GM21619 (cell line): ENCODE measurements around the gene PPP2R3B.
"Not testable (repeated sequence)": the region's sequence is repeated elsewhere in the genome, so short reads cannot be mapped to it uniquely, and the experiment has no call there.

Experiments
- ATAC-seq: cut with Tn5 transposase; IDR thresholded peaks from one replicate; pipeline ENCODE4 v1.9.1; 2021; ENCODE audit not compliant: unreplicated experiment

The PPP2R3B gene

DNA sequence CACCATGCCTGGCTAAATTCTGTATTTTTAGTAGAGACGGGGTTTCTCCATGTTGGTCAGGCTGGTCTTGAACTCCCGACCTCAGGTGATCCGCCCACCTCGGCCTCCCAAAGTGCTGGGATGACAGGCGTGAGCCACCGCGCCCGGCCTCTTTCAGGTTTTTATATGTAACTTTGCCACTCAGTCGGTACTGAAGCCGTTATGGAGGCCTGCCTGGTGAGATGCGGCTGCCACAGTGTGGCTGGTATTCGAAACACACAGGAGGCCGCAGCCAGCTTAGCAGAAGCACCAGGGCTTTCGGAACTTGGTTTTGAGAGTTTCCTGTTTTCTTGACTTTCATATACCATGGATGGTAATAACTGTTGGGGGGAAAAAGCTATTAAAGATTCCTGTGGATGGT is 62.0 kb downstream of the PPP2R3B start:
- ATAC-seq = not testable (repeated sequence)

DNA sequence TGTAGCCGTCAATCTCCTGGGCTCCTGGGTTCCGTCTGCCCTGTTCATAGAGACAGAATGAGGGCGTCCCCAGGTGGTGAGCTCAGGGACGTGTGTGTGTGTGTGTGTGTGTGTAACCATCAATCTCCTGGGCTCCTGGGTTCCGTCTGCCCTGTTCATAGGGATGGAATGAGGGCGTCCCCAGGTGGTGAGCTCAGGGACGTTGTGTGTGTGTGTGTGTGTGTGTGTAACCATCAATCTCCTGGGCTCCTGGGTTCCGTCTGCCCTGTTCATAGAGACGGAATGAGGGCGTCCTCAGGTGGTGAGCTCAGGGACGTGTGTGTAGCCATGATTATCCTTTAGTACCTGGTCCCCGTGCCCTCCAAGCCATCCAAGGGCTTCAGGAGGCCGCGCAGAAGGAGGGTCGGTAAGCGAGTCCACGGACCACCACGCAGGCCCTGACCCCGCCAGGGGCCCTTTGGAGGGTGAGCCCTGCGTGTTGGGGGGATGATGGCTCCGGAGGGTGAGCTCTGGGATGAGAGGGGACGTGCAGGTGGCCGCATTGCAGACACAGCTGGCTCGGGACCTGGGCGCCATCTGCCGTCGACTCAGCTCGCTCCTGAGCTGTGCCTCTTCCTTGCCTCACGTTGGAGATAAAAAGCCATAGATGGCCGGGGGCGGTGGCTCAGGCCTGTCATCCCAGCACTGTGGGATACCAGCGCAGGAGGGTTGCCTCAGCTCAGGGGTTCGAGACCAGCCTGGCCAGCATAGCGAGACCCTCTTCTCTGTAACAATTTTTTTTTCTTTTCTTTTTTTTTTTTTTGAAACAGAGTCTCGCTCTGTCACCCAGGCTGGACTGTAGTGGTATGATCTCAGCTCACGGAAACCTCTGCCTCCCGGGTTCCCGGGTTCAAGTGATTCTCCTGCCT is 62.7 kb downstream of the PPP2R3B start:
- no peak for ATAC-seq

DNA sequence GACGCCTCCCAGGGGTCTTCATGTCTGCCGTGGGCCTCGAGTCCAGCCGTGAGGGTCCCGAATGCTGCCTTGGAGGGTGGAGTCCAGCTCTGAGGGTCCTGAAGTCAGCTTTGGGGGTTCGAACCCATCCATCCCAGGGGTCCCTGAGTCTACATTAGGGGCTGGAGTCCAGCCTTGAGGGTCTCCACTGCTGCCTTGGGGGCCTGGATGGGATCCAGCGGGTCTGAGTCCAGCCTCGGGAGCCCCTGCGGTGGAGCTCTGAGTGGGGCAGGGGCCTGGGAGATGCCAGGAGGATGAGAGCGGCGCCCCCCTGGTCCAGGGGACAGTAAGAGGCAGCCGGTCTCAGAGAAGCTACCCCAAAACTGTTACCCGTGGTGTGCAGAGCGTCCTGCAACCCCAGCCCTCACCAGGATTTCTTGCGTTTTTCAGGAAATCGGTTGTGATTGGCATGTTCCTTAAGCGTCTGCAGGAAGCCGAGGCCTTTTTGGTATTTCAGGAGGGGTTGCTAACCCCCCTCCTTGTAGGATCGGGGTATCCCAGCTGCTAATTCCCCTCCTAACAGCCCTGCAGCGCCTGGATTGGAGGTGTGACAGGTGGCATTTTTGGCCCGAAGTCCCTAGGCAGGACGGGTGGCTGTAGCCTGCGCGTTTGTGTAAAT is 66.5 kb downstream of the PPP2R3B start:
- ATAC-seq = no peak

DNA sequence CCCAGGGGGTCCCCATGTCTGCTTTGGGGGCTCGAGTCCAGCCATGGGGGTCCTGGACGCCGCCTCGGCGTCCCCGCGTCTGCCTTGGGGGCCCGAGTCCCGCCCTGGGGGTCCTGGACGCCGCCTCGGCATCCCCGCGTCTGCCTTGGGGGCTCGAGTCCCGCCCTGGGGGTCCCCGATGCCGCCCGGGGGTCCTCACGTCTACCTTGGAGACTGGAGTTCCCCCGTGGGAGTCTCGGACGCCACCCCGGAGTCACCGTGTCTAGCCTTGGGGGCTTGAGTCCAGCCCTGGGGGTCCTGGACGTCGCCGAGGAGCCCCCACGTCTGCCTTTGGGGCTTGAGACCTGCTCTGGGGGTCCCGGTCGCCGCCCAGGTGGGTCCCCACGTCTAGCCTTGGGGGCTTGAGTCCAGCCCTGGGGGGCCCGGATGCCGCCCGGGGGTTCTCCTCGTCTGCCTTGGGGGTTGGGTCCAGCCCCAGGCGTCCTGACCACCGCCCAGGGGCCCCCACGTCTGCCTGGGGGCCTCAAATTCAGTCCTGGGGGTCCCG is 67.1 kb downstream of the PPP2R3B start:
- no peak for ATAC-seq

DNA sequence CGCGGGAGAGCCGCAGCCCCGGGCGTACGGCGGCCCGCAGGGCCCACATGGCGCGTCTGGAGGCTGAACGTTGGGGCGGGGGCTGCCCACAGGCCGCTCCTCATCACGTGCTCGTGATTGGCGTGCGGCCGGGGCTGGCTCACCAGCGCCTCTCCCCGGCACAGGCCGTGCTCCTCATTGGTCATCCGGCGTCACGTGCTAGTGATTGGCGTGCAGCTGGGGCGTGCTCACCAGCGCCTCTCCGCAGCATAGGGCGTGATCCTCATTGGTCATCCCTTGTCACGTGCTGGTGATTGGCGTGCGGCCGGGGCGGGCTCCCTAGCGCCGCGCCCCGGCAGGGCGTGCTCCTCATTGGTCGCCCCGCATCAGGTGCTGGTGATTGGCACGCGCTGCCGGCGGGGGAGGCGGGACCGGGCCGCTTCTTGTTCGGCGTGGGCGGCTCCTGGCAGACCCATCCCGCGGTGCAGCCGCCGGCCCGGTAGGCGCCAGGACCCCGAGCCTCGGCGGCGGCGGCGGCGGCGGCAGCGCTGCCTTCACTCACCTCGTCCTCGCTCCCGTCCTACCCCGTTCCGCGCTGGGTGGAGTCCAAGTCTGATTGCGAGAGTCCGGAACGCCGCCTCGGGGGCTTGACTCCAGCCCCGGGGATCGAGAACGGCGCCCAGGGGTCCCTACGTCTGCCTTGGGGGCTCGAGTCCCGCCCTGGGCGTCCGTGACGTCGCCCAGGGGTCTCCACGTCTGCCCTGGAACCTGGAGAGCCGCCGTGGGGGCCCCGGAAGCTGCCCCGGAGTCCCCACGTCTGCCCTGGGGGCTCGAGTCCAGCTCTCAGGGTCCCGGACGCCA is 67.7 kb downstream of the PPP2R3B start, which contains the start of gene GTPBP6:
TSS of gene GTPBP6 (minus strand) at position 58 of the 840 bp plus-strand sequence. CDS start at position 49, 9 bp downstream.
- ATAC-seq = peak; percentile 77

DNA sequence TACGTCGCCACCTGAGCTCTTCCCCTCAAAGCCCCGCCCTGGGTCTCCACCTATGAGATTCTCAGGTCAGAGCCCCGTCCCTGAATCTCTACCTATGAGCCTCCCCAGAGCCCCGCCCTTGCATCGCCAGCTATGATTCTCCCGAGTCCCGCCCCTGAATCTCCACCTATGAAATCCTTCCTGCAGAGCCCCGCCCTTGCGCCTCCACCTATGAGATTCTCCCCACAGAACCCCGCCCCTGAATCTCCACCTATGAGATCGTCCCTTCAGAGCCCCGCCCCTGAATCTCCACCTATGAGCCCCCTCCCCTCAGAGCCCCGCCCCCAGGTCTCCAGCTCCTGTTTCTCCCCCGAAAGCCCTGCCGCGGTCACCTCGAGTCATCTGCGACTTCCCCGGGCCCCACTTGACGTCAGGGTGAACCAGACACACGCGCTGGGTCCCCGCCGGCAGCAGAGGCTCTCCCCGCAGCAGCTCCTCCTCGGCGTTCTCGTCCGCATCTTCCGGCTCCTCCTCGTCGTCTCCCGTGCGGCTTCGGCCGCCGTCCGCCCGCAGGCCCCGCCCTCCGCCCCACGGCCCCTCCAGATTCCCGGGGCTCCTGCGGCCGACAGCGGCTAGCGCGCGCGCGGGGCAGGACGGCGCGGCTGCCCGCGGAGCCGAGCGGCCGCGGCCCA is 68.5 kb downstream of the PPP2R3B start:
- ATAC-seq = peak; percentile 55

DNA sequence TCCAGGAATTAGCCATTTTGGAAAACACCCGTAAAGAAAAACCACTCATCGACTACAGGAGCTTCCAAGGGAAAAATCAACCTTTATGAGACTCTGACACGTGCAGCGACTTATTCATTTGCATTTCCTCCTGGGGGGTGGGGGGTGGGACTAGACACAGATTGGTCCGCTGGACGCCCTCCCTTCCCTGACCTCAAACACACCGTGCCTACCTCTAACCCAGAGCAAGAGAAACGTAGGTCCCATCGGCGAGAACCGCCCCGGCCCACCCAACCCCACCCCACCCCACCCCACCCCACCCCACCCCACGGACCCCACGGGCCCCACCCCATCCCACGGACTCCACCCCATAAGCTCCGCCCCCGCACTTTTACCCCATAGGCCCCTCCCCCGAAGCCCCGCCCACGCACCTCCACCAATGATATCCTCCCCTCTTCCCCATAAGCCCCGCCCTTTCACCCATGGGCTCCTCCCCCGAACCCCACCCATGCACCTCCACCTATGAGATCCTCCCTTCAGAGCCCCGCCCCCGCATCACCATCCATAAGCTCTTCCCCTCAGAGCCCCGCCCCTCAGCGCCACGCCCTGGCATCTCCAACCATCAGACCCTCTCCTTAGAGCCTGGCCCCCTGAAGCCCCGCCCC is 69.2 kb downstream of the PPP2R3B start:
- no peak for ATAC-seq

DNA sequence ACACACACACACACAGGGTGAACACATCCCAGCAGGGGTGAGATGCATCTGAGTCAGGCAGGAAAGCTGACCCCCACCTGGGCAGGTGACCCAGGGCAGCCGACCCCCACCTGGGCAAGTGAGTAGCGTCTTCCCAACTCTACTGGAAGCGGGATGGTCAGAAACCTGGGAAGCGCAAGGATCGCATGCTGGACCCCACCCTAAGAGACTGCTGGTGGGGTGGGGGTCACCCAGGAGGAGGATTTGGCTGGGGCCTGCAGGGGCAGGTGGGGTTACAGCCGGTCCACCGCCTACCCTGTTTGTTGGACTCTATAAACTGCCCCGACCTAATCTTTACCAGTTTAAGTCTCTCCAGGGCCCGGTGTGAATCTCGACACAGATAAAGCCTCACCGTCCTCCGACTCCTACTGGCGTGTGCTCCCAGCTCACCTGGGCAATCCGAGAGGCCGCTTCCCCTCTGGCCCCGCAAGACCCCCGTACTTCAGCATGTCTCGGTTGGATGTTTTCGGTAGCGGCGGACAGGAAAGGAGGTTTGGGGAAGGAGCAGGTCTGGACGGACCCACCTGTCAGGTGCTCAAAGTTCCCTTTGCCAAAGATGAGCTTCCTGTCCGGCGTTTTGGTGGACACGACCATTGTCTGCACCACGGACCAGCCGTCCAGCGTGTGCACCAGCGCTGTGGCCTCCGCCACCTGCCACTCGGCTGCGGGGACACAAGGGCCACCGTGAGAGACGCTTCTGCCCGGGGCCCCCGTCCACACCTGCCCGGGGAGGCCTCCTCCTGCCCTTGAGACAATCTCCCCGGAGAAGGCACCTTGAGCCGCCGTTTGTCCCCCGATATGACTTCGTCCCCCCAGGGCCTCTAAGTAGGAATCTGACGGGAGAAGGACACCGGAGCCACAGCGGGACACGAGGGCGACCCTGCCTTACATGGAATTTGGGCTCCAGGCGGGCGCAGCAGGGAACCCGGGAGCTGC is 70.1 kb downstream of the PPP2R3B start:
- ATAC-seq = no peak

DNA sequence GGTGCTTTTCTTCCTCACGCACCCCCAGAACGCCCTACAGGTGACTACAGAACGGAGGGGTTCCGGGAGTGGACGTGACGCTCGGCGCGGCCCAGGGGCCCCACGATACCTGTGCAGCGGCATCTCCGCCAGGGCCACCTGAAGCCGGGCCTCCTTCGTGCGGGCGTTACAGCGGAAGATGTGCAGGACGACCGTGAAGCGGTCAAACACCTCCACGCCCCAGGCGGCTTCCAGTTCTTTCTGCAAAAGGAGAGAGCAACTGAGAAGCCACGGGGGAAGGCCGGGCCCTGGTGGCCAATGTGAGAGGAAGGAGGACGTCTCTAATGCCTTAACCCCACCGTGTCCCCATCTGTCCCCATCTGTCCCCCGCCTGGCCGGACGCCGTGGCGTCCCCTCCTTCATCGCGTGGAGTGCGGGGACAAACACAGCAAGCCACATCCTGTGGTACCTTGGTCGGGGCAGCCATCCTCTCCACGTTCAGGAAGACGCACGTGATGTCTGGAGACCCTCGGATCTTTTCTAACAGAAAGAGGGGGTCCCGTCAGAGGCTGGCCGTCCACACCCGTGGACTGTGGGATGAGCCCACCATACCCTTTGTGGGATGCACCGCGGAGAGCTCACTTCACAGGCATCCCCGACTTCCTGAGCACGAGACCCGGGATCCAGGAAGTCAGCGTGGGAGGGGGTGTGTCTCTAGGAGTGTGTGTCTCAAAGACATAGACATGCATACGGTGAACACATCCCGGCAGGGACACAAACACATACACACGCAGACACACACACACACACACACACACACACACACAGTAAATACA is 71.7 kb downstream of the PPP2R3B start:
- no peak for ATAC-seq

DNA sequence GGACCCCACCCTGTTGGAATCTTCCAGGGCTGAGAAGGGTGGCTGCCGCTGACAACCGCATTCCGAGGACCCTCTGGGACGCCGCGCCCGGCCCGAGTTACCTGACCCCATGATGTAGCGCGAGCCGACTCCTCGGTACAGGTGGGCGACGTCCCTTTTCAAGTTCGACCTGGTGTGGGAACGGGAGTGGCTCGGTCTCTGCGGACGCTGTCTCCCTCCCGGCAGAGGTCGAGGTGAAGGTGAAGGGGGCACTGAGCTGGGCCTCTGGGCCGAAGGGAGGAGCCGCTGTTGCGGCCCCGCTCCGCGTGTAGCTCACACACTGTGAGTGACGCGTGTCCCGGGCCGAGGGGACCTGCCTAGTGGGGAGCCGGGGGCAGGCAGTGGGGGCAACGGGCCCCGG is 72.7 kb downstream of the PPP2R3B start:
- ATAC-seq = no peak

DNA sequence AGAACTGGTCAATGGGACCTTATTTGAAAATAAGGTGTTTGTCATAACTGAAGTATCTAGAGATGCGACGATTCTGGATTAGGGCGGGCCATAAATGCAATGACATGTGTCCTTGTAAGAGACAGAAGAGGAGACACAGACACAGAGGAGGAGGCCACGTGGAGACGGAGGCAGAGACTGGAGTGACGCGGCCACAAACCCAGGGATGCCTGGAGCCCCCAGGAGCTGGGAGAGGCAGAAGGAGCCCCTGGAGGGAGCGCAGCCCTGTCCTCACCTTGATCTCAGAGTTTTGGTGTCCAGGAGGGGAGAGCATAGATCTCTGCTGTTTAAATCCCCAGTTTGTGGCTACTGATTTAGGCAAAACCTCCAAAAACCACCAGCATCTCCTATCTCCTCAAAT is 73.2 kb downstream of the PPP2R3B start:
- ATAC-seq = no peak

DNA sequence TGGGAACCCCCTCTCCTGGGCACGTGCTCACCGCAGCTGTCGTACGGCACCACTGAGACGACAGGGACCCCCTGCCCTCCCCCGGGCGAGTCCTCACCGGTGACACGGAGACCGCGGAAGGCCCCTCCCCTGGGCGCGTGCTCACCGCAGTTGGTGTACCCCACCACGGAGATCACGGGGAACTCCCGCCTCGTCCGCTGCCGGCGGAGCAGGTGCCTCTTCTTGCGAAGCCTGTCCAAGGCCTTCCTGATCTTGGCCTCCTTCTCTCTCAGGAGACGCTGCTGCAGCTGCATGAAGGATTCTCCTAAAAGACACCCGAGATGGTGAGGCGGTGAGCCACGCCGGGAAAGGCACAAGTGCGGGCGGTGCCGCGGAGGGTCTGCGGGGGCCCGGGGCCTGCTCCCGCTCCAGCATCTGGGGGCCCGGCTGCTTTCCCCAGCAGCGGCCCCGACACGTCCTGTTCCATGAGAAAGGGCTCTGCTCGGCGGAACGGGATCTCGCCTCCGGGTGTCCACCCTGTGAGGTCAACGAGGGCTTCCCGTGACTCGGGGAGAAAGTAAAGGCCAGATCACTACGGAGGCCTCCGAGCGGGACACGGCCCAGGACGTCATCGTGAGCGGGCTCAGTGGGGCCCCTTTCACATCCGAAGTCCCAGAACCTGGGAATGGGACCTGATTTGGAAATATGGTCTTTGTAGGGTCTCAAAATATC is 73.9 kb downstream of the PPP2R3B start:
- ATAC-seq = no peak

DNA sequence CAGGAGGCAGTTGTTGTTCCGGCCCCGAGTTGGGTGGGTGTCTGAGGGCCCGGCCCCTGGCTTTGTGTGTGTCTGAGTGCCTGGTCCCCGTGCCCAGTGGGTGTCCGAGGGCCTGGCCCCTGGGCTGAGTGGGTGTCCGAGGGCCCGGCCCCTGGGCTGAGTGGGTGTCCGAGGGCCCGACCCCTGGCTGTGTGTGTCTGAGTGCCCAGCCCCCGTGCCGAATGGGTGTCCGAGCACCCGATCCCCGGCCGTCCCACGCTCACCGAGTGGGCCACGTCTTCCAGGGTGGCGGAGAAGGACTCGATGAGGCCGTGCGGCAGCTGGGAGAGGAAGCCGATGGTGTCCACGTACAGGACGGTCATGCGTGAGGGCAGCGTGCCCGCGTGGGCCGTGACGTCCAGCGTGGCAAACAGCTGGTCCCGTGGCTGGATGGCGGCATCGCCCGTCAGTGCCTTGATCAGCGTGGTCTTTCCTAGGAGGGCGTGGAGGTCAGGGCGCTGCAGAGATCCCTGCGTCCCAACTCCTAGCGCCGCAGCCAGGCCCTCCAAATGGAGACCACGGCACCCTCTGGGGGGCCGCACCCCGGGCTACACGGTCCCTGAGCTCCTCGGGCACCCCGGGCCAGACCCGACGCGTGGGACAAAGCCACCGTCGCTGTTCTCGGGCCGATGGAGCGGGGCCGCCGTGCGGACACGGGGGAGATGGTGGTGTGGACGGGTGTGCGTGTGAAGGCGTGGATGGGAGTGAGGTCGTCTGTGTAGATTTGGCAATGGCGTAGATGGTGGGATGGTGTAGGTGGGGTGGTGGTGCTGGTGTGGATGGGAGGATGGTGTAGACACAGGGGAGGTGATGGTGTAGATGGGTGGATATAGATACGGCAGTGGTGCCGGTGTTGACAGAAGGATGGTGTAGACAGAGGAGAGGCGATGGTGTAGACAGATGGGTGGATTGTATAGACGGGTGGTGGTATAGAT is 75.3 kb downstream of the PPP2R3B start:
- no peak for ATAC-seq

DNA sequence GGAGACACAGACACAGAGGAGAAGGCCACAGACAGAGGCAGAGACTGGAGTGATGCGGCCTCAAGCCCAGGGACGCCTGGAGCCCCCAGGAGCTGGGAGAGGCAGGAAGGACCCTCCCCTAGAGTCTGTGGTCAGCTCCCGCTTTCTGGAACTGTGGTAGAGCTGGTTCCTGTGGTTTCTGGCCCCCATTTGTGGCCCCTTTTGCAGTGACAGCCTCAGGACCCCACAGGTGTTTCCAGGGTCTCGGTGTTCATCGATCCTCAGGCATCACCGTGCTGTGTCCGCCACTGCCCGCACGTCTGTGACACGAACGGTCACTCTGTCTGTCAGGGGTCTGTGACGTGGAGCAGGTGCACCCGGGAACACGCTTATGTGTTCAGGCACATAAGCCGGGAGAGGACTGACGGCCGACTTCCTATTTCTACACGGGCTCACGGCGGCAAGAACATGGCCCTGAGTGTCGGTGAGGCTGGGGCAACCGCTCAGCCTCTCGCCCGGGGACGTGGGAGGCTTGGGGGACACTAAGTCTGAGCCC is 76.0 kb downstream of the PPP2R3B start:
- no peak for ATAC-seq

DNA sequence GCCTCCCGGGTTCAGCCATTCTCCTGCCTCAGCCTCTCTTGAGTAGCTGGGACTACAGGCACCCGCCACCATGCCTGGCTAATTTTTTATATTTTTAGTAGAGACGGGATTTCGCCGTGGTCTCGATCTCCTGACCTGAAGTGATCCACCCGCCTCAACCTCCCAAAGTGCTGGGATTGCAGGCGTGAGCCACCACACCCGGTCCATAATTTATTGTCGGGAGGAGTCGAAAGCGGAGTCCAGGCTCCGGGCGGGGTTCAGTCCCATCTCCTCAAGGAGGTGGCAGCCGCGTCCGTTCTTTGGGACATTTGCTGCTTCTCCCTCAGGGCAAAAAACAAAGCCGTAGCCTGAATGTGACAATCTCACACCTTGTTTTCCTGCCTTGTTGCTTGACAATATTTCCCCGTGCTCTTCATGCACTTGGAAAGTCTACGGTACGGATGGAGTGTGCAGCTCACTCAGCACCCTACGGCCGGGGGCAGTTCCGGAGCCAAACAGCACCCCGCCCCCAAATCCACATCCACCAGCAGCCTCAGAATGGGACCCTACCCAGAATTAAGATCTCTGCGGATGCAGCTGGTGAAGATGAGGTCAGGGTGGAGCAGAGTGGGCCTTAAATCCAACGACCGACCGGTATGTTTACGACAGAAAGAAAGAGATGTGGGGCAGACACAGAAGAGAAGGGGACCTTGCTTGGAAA is 77.7 kb downstream of the PPP2R3B start:
- no peak for ATAC-seq
